Mesangial cell (primary cell): ENCODE measurements around the gene GLYAT. TPM values are rescaled to one million over a fixed set of nuclear protein-coding genes. Genes with fewer than 3 reads are reported as not detected.

Source experiments
- total RNA-seq: library from RNA; depleted of rRNA; stranded (reverse); fragments of >200 nt; gene quantifications from 2 replicates; pipeline ENCODE4 v1.2.3, GENCODE V29; 2015

Gene GLYAT
- total RNA-seq: not detected in 2 replicates

DNA sequence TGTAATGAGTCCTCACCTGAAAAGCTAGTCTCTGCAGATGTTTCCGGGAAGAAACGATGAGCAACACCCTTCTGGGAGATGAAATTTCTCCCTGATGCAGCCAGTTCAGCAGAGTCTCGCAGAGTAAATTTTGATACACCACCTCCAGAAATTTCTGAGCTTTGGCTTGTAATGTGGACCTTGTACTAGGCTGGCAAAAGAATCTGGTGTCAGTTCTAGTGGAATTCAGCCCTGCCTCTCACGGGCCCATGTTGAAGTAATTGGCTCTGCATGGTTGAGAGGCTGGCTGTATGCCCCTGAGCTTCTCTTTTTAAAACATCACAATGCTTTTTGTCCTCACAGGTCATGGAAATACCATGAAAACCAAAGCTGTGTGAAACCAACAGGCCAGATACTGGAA is at the start of gene GLYAT:
TSS of gene GLYAT (minus strand) at position 125 of the 400 bp plus-strand sequence. CDS start 7,447 bp downstream, outside the sequence.

Other genes with a start within 250 kb of the GLYAT start
- not detected in 2 replicates for gene OR5B21, start 223.8 kb downstream of the GLYAT start, total RNA-seq
- 0.81 and 3.5 TPM in 2 replicates for gene LPXN, start 156.1 kb downstream of the GLYAT start, total RNA-seq
- gene ZFP91, start 152.9 kb downstream of the GLYAT start, total RNA-seq: 19.4 and 20.7 TPM in 2 replicates
- gene CNTF, start 109.3 kb downstream of the GLYAT start, total RNA-seq: 0.49 and 0.51 TPM in 2 replicates
- 0.38 and 1.1 TPM in 2 replicates for gene GLYATL2, start 112.8 kb upstream of the GLYAT start, total RNA-seq
- gene GLYATL1, start 207.5 kb upstream of the GLYAT start, total RNA-seq: 0.33 and 3.3 TPM in 2 replicates